Nephron (organoid): Measurements from ENCODE around the gene ANKH.

Source experiments
- H3K27ac Mint-ChIP-seq, 3 experiments: 2 replicates each; pipeline ENCODE4 v1.8.0; 2020; ENCODE audit warnings: mixed read lengths in 3 of 3, mild to moderate bottlenecking in 2 of 3, moderate library complexity in 1 of 3
- H3K27me3 Mint-ChIP-seq: 2 replicates; pipeline ENCODE4 v1.8.0; 2021; ENCODE audit warnings: low read depth, mild to moderate bottlenecking, moderate library complexity, mixed read lengths
- H3K36me3 Mint-ChIP-seq: 2 replicates; pipeline ENCODE4 v1.8.0; 2020; ENCODE audit warnings: low read depth, mixed read lengths
- H3K4me1 Mint-ChIP-seq: 2 replicates; pipeline ENCODE4 v1.8.0; 2020; ENCODE audit warnings: mixed read lengths
- H3K4me3 Mint-ChIP-seq, 3 experiments: 2 replicates each; pipeline ENCODE4 v1.8.0; 2020; ENCODE audit warnings: mild to moderate bottlenecking in 3 of 3, mixed read lengths in 3 of 3, moderate library complexity in 2 of 3
- H3K9me3 Mint-ChIP-seq: 2 replicates; pipeline ENCODE4 v1.8.0; 2020; ENCODE audit warnings: mixed read lengths
- TF ChIP-seq, protein P1 (sequence below), 3 experiments: fragments of 200-600 bp; sonication (generic); IDR thresholded peaks; one replicate each; pipeline ENCODE4 v1.5.0; 2021; ENCODE audit warnings: antibody characterized with exemption in 3 of 3; ENCODE audit not compliant: unreplicated experiment in 3 of 3

ANKH gene

GRCh38 chr5:14793851-14794250, 77.7 kb downstream of the ANKH start:
- Mint-ChIP-seq H3K36me3 (no peaks in the 10 kb centered on the region), H3K4me1 (peaks cover 6% of the 10 kb centered on the region), H3K27ac (no peak overlapping the region), H3K27me3 (no peaks in the 10 kb centered on the region), H3K4me3 (no peak overlapping the region), H3K9me3 (no peaks in the 10 kb centered on the region)
- TF ChIP-seq, protein P1, sequence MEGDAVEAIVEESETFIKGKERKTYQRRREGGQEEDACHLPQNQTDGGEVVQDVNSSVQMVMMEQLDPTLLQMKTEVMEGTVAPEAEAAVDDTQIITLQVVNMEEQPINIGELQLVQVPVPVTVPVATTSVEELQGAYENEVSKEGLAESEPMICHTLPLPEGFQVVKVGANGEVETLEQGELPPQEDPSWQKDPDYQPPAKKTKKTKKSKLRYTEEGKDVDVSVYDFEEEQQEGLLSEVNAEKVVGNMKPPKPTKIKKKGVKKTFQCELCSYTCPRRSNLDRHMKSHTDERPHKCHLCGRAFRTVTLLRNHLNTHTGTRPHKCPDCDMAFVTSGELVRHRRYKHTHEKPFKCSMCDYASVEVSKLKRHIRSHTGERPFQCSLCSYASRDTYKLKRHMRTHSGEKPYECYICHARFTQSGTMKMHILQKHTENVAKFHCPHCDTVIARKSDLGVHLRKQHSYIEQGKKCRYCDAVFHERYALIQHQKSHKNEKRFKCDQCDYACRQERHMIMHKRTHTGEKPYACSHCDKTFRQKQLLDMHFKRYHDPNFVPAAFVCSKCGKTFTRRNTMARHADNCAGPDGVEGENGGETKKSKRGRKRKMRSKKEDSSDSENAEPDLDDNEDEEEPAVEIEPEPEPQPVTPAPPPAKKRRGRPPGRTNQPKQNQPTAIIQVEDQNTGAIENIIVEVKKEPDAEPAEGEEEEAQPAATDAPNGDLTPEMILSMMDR (IDR thresholded peaks at IDR 0.05; ENCODE audit: unreplicated experiment in 3 of 3) = no peak

DNA sequence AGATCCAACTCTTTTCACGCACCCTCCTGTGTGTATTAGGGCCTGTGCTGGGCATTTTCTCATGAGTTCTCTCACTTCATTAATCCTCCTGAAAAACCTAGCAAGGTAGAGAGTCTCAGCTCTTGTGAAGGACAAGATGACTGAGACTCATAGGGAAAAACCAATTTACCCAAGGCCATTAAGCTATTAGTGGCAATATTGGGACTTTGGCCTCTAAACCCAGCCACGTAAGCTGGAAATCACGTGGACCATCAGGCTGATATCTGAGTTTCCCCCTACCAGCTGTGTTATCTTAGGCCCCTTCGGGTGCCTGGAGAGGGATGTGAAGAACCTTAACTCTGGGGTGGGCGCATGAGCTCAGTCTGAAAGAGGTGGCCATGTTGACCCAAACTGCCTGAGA, 80.7 kb downstream of the ANKH start:
- Mint-ChIP-seq H3K4me1 (peaks cover 6% of the 10 kb centered on the region), H3K9me3 (no peaks in the 10 kb centered on the region), H3K27ac (no peak overlapping the region), H3K4me3 (no peak overlapping the region), H3K27me3 (no peaks in the 10 kb centered on the region), H3K36me3 (no peaks in the 10 kb centered on the region)
- TF ChIP-seq, protein P1 (IDR thresholded peaks at IDR 0.05; ENCODE audit: unreplicated experiment in 3 of 3) = no peak

GRCh38 chr5:14790220-14790619, 81.4 kb downstream of the ANKH start:
- no peaks in the 10 kb centered on the region for H3K36me3 Mint-ChIP-seq
- peaks cover 6% of the 10 kb centered on the region for H3K4me1 Mint-ChIP-seq
- peaks cover 2% of the 10 kb centered on the region for H3K9me3 Mint-ChIP-seq
- H3K27me3 Mint-ChIP-seq = no peaks in the 10 kb centered on the region
- H3K27ac Mint-ChIP-seq = peak overlapping the region in 2 of 3 experiments; percentile 12
- no peak overlapping the region for H3K4me3 Mint-ChIP-seq
- TF ChIP-seq, protein P1 (IDR thresholded peaks at IDR 0.05; ENCODE audit: unreplicated experiment in 3 of 3) = no peak

GRCh38 chr5:14787801-14788579, 83.6 kb downstream of the ANKH start:
- H3K27ac Mint-ChIP-seq = no peak overlapping the region
- TF ChIP-seq, protein P1 (IDR thresholded peaks at IDR 0.05; ENCODE audit: unreplicated experiment in 3 of 3) = no peak
- no peak overlapping the region for H3K4me3 Mint-ChIP-seq
- H3K4me1 Mint-ChIP-seq = peaks cover 6% of the 10 kb centered on the region
- peaks cover 10% of the 10 kb centered on the region for H3K9me3 Mint-ChIP-seq
- peaks cover 3% of the 10 kb centered on the region for H3K36me3 Mint-ChIP-seq
- no peaks in the 10 kb centered on the region for H3K27me3 Mint-ChIP-seq

DNA sequence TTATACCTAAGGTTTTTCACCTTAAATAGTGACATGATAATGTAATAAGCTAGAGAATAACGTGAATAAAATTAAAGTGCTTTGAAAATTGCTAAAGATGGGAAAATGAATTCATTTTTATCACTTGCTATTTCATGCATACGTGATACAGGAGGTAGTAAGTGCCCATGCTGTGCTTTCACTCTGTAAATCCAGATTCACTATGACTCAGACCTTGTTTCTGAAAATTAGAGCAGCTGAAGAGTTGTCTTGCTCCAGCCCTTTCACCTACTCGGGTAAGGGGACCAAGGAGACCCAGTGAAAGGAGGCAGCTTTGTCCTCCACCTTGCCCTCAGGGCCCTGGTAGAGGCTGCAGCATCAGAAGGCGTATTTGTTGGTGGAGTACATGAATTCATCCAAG, 87.9 kb downstream of the ANKH start:
- Mint-ChIP-seq H3K9me3 (peaks cover 11% of the 10 kb centered on the region), H3K36me3 (peaks cover 9% of the 10 kb centered on the region), H3K27me3 (no peaks in the 10 kb centered on the region), H3K27ac (no peak overlapping the region), H3K4me1 (peaks cover 14% of the 10 kb centered on the region), H3K4me3 (no peak overlapping the region)
- TF ChIP-seq, protein P1 (IDR thresholded peaks at IDR 0.05; ENCODE audit: unreplicated experiment in 3 of 3) = no peak

- Mint-ChIP-seq H3K27ac (no peak overlapping the region), H3K4me1 (peaks cover 20% of the 10 kb centered on the region)
These were observed 89.0 kb downstream of the ANKH start for GRCh38 chr5:14782591-14782990.

More at GRCh38 chr5:14782591-14782990, 89.0 kb downstream of the ANKH start:
- peaks cover 9% of the 10 kb centered on the region for H3K36me3 Mint-ChIP-seq
- H3K4me3 Mint-ChIP-seq = no peak overlapping the region
- peaks cover 11% of the 10 kb centered on the region for H3K9me3 Mint-ChIP-seq
- TF ChIP-seq, protein P1 (IDR thresholded peaks at IDR 0.05; ENCODE audit: unreplicated experiment in 3 of 3) = no peak
- H3K27me3 Mint-ChIP-seq = no peaks in the 10 kb centered on the region
